Midbrain (tissue), 1 donor: ENCODE measurements around the gene PPP4R4.
"Not testable (repeated sequence)": the region's sequence is repeated elsewhere in the genome, so short reads cannot be mapped to it uniquely, and the experiment has no call there.

Experiments used
- DNase-seq: peaks from one replicate; lab custom pipeline; 2025; lab: John Stamatoyannopoulos, UW

The PPP4R4 gene

GRCh38 chr14:94278731-94279130 lies 104.6 kb downstream of the PPP4R4 start:
- DNase-seq: no peak

- no peak for DNase-seq
These were observed 109.0 kb downstream of the PPP4R4 start for GRCh38 chr14:94282991-94283723.

- DNase-seq: no peak
These were observed 110.1 kb downstream of the PPP4R4 start for GRCh38 chr14:94284221-94284620.

- DNase-seq: no peak
These were observed 111.0 kb downstream of the PPP4R4 start for GRCh38 chr14:94285158-94285557.

DNA sequence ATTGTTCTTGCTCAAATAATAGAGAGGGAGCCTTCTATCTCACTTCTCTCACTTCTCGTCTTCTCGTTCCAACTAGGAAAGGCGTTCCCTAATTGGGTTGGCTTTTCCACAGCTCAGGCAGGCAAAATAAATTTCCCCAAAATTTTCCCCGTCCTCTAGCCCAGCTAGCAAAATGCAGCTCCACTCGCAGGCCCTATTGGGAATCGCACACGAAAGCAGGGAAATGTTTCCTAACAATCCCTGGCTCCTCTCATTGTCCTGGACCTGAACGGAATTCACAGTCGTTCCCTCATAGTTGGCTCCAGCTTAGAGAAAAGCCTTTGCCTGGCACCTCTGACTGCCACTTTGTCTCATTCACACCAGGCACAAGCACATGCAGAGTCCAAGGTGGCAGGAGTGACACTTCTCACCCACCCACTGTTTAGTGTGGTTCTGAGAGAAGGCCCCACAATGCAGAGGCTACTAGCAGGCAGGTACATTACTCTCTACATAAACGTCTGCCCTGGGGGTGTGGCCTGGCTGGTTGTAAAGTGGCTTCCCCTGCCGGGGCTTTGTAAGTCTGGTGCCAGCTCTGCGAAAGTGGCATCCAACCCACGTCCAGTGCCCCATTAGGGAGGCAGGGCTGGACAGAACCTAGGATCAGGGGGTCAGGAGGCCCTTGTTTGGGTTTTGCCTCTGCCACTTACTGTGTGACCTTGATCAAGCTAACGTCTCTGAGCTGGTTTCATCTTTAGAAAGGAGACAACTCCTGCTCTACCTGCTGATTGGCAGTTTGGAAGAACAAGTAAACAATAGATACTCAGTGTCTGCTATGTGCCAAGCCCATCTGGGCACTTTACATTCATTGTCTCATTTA lies 114.7 kb downstream of the PPP4R4 start:
- no peak for DNase-seq

GRCh38 chr14:94290197-94290596 lies 116.1 kb downstream of the PPP4R4 start:
- DNase-seq: no peak

- DNase-seq: no peak
These were observed 117.2 kb downstream of the PPP4R4 start for GRCh38 chr14:94291159-94291905.

DNA sequence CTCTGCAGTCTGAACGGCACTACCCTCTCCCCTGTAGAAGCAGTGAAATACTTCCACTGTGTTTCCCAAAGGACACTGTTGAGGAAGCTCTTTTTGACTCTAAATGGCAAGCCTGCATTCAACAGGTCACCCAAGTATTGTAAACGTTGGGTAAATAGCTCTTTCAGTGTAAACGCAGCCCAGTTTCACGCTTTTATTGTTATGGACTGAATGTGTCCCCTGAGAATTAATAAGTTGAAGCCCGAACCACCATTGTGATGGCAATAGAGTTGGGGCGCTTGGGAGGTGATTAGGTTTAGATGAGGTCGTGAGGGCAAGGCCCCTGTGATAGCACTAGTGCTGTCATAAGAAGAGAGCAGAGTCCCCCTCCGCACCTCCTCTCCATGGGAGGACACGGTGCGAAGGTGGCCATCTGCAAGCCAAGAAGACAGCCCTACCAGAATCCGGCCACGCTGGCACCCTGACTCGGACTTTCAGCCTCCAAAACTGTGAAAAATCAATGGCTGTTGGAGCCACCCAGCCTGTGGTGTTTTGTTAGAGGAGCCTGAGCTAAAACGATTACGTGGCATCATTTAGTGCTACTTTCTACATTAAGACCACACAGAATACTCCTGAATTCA lies 117.9 kb downstream of the PPP4R4 start:
- no peak for DNase-seq

DNA sequence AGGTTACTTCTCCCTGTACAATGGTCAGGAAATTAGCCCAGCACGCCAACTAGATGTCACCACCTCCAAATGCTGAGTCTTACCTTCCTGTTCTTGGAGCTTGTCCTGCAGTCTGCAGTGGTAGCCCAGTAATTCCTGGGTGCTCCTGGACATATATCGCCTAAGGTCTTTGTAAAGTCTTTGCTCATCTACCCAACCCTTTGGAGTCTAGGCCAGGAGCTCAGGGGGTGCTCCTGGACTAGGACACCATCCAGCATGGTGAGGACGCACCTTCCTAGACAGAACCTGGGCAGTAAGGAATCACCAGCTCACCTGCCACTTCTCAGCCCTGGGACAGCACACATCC lies 118.4 kb downstream of the PPP4R4 start:
- no peak for DNase-seq

- DNase-seq: no peak
These were observed 118.9 kb downstream of the PPP4R4 start, which contains the start of gene SERPINA10 for GRCh38 chr14:94292872-94293577. Gene SERPINA10, minus strand, starts transcription at chr14:94293268. Its CDS starts 2,675 bp downstream, at chr14:94290593.

DNA sequence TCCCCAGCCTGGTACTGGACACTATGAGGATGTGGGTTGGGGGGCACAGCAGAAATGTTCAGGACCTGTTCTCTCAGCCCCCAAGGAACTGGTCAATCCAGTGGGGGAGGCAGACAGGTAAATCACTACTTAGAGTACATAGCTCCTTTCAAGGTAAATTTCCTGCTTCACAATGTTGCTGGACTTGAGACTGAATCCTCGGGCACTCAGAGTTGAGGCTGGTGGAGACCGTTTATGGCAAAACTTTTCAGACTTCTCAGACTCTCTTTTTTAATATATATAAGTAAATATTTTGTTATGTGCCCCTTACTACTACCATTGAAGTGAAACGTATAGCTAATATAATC lies 119.4 kb downstream of the PPP4R4 start:
- no peak for DNase-seq

DNA sequence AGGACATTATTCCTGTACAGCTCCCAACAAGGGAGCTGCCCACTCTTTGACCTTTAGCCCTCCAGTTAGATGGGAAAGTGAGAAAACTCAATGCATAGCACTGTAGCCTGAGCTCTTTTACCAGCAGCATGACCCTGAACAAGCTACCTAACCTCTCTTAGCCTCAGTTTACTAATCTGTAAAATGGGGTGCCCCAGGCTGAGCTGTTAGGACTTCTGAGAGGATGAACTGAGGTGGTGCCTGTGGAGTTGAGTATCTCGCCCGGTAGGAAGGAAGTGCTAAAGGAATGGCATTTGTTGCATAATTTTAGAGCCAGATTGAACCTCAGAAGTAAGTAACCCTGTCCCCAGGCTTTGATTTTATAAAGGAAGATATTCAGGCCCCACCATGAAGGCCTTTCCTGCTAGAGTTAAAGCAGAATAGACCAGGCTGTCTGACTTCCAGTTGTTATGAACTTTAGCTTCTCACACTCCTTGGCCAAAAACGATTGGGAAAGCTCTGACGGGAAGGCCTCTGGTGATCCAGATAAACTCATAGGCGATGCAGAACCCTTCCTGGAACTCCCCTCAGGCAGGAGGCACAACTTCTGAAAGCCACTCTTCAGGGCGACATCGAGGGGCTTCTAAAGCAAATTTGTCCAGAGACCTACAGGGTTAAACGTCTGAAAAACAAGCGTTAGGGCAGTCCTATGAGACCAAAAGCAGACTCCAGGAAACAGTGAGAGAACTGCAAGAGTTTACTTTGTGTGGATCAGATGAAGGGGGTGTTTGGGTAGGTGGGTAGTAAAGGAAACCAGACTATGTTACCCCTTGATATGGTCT lies 121.4 kb downstream of the PPP4R4 start:
- DNase-seq: no peak

- DNase-seq: not testable (repeated sequence)
These were observed 122.0 kb downstream of the PPP4R4 start for GRCh38 chr14:94296181-94296545.

DNA sequence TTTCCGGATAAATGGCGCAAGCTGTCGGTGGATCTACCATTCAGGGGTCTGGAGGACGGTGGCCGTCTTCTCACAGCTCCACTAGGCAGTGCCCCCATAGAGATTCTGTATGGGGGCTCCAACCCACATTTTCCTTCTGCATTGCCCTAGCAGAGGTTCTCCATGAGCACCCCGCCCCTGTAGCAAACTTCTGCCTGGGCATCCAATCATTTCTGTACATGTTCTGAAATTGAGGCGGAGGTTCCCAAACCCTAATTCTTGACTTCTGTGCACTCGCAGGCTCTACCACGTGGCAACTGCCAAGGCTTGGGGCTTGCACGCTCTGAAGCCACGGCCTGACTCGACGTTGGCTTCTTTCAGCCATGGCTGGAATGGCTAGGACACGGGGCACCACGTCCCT lies 124.0 kb downstream of the PPP4R4 start:
- no peak for DNase-seq

DNA sequence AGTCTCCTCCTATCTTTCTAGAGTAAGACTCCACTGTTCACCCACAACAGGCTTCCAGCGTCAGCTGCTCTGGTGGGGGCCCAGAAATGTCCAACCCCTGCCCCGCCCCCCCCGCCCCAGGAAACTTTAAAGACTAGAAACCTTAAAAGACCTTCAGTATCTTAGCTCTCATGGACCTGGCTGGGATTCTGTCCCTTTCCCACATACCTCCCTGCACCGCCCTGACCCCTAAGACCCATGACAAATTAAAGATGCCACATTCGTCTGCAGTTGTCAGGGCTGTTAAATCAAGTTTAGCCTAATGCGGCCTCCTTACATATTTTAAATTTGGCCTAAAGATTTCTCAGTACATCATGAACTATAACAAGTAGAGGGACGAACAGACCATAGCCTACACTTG lies 129.0 kb downstream of the PPP4R4 start:
- DNase-seq: no peak

DNA sequence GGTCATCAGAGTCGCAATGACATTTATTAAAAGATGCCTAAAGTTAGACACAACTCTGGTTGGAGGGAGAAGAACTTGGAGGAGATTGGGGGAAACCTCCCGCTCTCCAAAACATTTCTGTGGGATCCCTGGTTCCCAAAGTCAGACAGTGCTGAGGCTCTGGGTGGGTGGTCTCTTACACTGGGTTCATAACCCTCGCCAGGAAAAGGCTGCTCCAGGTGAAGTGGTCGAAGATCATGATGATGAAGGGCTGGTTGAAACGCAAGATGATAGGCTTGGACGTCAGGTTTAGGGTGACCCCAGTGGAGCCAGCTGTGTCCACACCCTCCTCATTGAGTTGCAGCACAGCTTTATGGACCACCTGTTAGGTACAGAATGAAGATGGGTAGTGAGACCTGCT lies 130.1 kb downstream of the PPP4R4 start:
- no peak for DNase-seq

DNA sequence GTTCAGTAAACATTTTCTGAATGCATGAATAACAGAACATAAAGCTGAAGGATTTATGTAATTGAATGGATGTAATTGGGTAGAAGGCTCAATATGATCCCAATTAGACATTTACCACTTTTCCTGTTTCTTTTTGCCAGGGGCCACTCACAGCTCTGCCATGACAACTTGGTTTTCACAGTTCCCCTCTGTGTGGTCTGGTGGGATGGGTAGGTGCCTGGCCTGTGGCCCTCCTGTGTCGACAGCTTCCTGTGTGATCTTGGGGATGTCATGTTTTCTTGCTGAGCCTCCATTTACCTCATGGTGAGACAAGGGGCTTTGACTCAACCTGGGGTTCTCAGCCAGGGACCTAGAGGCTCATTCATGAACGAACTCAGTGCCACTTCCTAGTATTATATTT lies 131.5 kb downstream of the PPP4R4 start:
- DNase-seq: no peak

DNA sequence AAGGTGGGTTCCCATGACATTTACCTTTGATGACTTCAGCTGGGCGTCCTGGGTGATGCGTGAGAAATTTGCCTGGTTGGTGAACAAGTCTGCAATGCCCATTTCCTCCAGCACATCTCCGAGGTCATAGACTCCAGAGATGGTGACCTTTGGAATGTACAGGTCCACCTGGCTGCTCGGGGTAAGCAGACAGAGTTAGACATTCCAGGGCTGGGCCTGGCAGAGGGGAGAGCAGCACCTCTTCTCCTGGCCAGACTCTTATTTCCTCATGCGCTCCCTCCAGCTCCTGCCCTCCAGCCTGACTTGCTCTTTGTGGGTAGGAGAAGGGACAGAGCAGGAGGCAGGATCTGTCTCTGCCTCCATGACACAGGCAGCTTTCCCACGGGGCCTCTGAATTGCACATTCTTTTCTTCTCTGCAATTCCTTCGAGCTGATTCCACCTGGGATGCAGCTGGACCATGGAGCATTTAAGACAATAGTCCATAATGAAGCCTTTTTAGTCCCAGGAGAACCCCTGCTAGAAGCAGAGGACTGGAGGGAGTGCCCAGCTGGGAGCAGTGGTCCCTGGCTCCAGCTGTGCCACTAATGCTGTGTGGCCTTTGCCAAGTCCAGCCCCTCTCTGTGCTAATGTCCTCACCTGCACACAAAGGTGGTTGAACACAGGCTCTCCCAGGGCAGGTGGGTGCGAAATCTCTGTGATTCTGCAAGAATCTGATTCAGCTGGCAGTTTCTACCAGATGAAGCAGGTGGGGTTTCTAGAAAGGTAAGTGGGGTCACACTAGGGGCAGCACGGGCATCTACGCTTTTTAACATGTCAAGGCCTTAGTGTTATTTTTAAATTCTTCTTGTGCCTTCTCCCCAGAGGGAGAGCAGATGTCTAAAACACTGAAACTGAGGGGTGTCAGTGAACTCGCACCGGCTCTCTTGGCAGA lies 132.2 kb downstream of the PPP4R4 start:
- no peak for DNase-seq

GRCh38 chr14:94307410-94307992 lies 133.4 kb downstream of the PPP4R4 start:
- DNase-seq: no peak
